Tibial nerve (tissue), 4 donors: ENCODE measurements around the gene CDCA5. TPM values are rescaled to one million over a fixed set of nuclear protein-coding genes. Genes with fewer than 3 reads are reported as not detected.

Experiments
- DNase-seq, 2 donors: peaks; one replicate each; pipeline ENCODE4 v3.0.0-alpha.2; 2019; ENCODE audit warnings: low spot score in 2 of 2
- H3K27ac ChIP-seq, 4 donors: fragments of 200-600 bp; sonication (generic) in 3 of 4; one replicate each; pipeline ENCODE4 v1.5.1; 2017 to 2019; ENCODE audit warnings: mild to moderate bottlenecking in 1 of 4
- H3K27me3 ChIP-seq, 2 donors: fragments of 200-600 bp; sonication (generic) in 1 of 2; one replicate each; pipeline versions ENCODE4 v1.5.1 to v1.6.0; 2017 to 2019
- H3K36me3 ChIP-seq, 3 donors: fragments of 200-600 bp; sonication (generic); one replicate each; pipeline ENCODE4 v1.5.1; 2018 to 2019
- H3K4me1 ChIP-seq, 4 donors: fragments of 200-600 bp; sonication (generic) in 3 of 4; one replicate each; pipeline ENCODE4 v1.5.1; 2017 to 2019
- H3K4me3 ChIP-seq, 4 donors: fragments of 200-600 bp; sonication (generic) in 3 of 4; one replicate each; pipeline ENCODE4 v1.5.1; 2017 to 2019; ENCODE audit warnings: mild to moderate bottlenecking in 1 of 4, moderate library complexity in 1 of 4
- H3K9me3 ChIP-seq, 4 donors: fragments of 200-600 bp; sonication (generic) in 3 of 4; one replicate each; pipeline ENCODE4 v1.5.1; 2017 to 2019
- CTCF ChIP-seq, 5 experiments: fragments of 200-600 bp in 3 of 5; fragments of 450-650 bp in 2 of 5; sonication (generic) in 3 of 5; IDR thresholded peaks; one replicate each; pipeline ENCODE4 v1.5.1; 2016 to 2019; ENCODE audit warnings: antibody characterized with exemption in 5 of 5, mild to moderate bottlenecking in 3 of 5, moderate library complexity in 2 of 5
- EP300 ChIP-seq, 2 donors: sonication (generic); formaldehyde crosslinking; IDR thresholded peaks; one replicate each; pipeline ENCODE4 v1.6.1; 2017; ENCODE audit warnings: antibody characterized with exemption in 2 of 2, mild to moderate bottlenecking in 1 of 2
- POLR2A ChIP-seq, 2 donors: fragments of 450-650 bp; IDR thresholded peaks; one replicate each; pipeline ENCODE4 v1.6.1; 2017; ENCODE audit warnings: antibody characterized with exemption in 2 of 2, mild to moderate bottlenecking in 2 of 2, moderate library complexity in 2 of 2
- WGBS, 2 donors: methylation state at CpG; one replicate each; pipeline ENCODE4 v1.1.5; 2018; 5-methylcytosine and 5-hydroxymethylcytosine counted together
- total RNA-seq, 4 donors: library from RNA; depleted of rRNA; stranded (reverse); fragments of >200 nt; gene quantifications; one replicate each; pipeline ENCODE4 v1.1.0, GENCODE V29; 2016

The CDCA5 gene
- total RNA-seq, 4 donors from 2014 or later, result 0.90 to 1.3 TPM; not detected in 2

GRCh38 chr11:65058012-65058411, 25.8 kb downstream of the CDCA5 start:
- H3K4me3 ChIP-seq, result no peak overlapping the region
- H3K36me3 ChIP-seq, result no peaks in the 10 kb centered on the region
- 69 to 78% methylated on average over 10 to 11 of the region's 13 CpGs for WGBS, 2 donors
- no peak for DNase-seq
- no peak overlapping the region for H3K27ac ChIP-seq
- no peaks in the 10 kb centered on the region for H3K4me1 ChIP-seq
- peaks cover 0 to 3% (median 0%) of the 10 kb centered on the region in 4 donors for H3K9me3 ChIP-seq
- H3K27me3 ChIP-seq, result no peaks in the 10 kb centered on the region
- TF ChIP-seq POLR2A (IDR thresholded peaks at IDR 0.05) (no peak), EP300 (IDR thresholded peaks at IDR 0.05) (no peak), CTCF (IDR thresholded peaks at IDR 0.05) (no peak)

- WGBS, 2 donors, result 81 to 83% methylated on average over 7 of the region's 7 CpGs
Measured at GRCh38 chr11:65057526-65057925, 26.3 kb downstream of the CDCA5 start.

GRCh38 chr11:65056999-65057398, 26.8 kb downstream of the CDCA5 start:
- H3K27ac ChIP-seq, result no peak overlapping the region
- H3K36me3 ChIP-seq, result no peaks in the 10 kb centered on the region
- no peaks in the 10 kb centered on the region for H3K27me3 ChIP-seq
- no peak for DNase-seq
- TF ChIP-seq POLR2A (IDR thresholded peaks at IDR 0.05) (no peak), CTCF (IDR thresholded peaks at IDR 0.05) (no peak), EP300 (IDR thresholded peaks at IDR 0.05) (no peak)
- no peak overlapping the region for H3K4me3 ChIP-seq
- H3K4me1 ChIP-seq, result no peaks in the 10 kb centered on the region
- 87 to 88% methylated on average over 6 of the region's 6 CpGs for WGBS, 2 donors
- peaks cover 0 to 3% (median 0%) of the 10 kb centered on the region in 4 donors for H3K9me3 ChIP-seq

More at GRCh38 chr11:65057526-65057925, 26.3 kb downstream of the CDCA5 start:
- DNase-seq, result no peak
- H3K36me3 ChIP-seq, result no peaks in the 10 kb centered on the region
- no peaks in the 10 kb centered on the region for H3K27me3 ChIP-seq
- peaks cover 0 to 3% (median 0%) of the 10 kb centered on the region in 4 donors for H3K9me3 ChIP-seq
- no peak overlapping the region for H3K4me3 ChIP-seq
- H3K4me1 ChIP-seq, result no peaks in the 10 kb centered on the region
- H3K27ac ChIP-seq, result no peak overlapping the region
- no peak for TF ChIP-seq EP300 (IDR thresholded peaks at IDR 0.05)
- no peak for TF ChIP-seq CTCF (IDR thresholded peaks at IDR 0.05)
- no peak for TF ChIP-seq POLR2A (IDR thresholded peaks at IDR 0.05)

GRCh38 chr11:65055538-65055937, 28.3 kb downstream of the CDCA5 start:
- no peaks in the 10 kb centered on the region for H3K9me3 ChIP-seq
- no peaks in the 10 kb centered on the region for H3K4me1 ChIP-seq
- no peak overlapping the region for H3K27ac ChIP-seq
- whole genome bisulfite sequencing, 2 donors, result 81 to 86% methylated on average over 1 of the region's 1 CpG
- H3K27me3 ChIP-seq, result no peaks in the 10 kb centered on the region
- no peak for DNase-seq
- no peaks in the 10 kb centered on the region for H3K36me3 ChIP-seq
- no peak overlapping the region for H3K4me3 ChIP-seq
- TF ChIP-seq EP300 (IDR thresholded peaks at IDR 0.05) (no peak), POLR2A (IDR thresholded peaks at IDR 0.05) (no peak), CTCF (IDR thresholded peaks at IDR 0.05) (no peak)

GRCh38 chr11:65053827-65054508, 29.9 kb downstream of the CDCA5 start:
- TF ChIP-seq CTCF (IDR thresholded peaks at IDR 0.05) (no peak), POLR2A (IDR thresholded peaks at IDR 0.05) (no peak), EP300 (IDR thresholded peaks at IDR 0.05) (no peak)
- whole genome bisulfite sequencing, 2 donors, result 50 to 51% methylated on average over 8 of the region's 8 CpGs

More at GRCh38 chr11:65053827-65054508, 29.9 kb downstream of the CDCA5 start:
- H3K27ac ChIP-seq, result no peak overlapping the region
- DNase-seq, result no peak
- H3K4me3 ChIP-seq, result no peak overlapping the region
- H3K9me3 ChIP-seq, result no peaks in the 10 kb centered on the region
- H3K27me3 ChIP-seq, result no peaks in the 10 kb centered on the region
- H3K4me1 ChIP-seq, result no peaks in the 10 kb centered on the region
- H3K36me3 ChIP-seq, result no peaks in the 10 kb centered on the region
